GM23248 (cell line): ENCODE measurements around the gene TSPAN5. TPM values are rescaled to one million over a fixed set of nuclear protein-coding genes. Genes with fewer than 3 reads are reported as not detected.
A peak's percentile ranks its signal among the peaks of the same experiment; 100 is the strongest.
"Not testable (repeated sequence)": the region's sequence is repeated elsewhere in the genome, so short reads cannot be mapped to it uniquely, and the experiment has no call there.

Experiments
- DNase-seq: peaks from one replicate; pipeline ENCODE4 v3.0.0-alpha.2; 2015
- H2AFZ ChIP-seq: fragments of 200-600 bp; sonication (generic); 2 replicates; pipeline ENCODE4 v1.6.1; 2016; ENCODE audit warnings: antibody characterized with exemption
- H3F3A ChIP-seq: fragments of 200-600 bp; sonication (generic); 2 replicates; pipeline ENCODE4 v1.6.1; 2016; ENCODE audit warnings: mild to moderate bottlenecking, antibody characterized with exemption, mixed run types; ENCODE audit not compliant: insufficient read depth
- H3K27ac ChIP-seq: fragments of 200-600 bp; sonication (generic); 2 replicates; pipeline ENCODE4 v1.5.1; 2016; ENCODE audit warnings: mild to moderate bottlenecking
- H3K27me3 ChIP-seq: fragments of 200-600 bp; sonication (generic); replicated peaks from 2 replicates; pipeline ENCODE4 v1.6.1; 2016; ENCODE audit warnings: mild to moderate bottlenecking; ENCODE audit not compliant: insufficient read depth
- H3K36me3 ChIP-seq: fragments of 200-600 bp; sonication (generic); 2 replicates; pipeline ENCODE4 v1.6.1; 2016; ENCODE audit warnings: low read depth, mild to moderate bottlenecking
- H3K4me1 ChIP-seq: fragments of 200-600 bp; sonication (generic); 2 replicates; pipeline ENCODE4 v1.6.1; 2016; ENCODE audit warnings: mild to moderate bottlenecking; ENCODE audit not compliant: insufficient read depth
- H3K4me2 ChIP-seq: fragments of 200-600 bp; sonication (generic); one replicate; pipeline ENCODE4 v1.6.1; 2016; ENCODE audit warnings: mild to moderate bottlenecking; ENCODE audit not compliant: unreplicated experiment
- H3K4me3 ChIP-seq: fragments of 200-600 bp; sonication (generic); 2 replicates; pipeline ENCODE4 v1.5.1; 2016; ENCODE audit warnings: mild to moderate bottlenecking
- H3K79me2 ChIP-seq: fragments of 200-600 bp; sonication (generic); 2 replicates; pipeline ENCODE4 v1.6.1; 2016; ENCODE audit warnings: mild to moderate bottlenecking; ENCODE audit not compliant: insufficient read depth
- H3K9ac ChIP-seq: fragments of 200-600 bp; sonication (generic); 2 replicates; pipeline ENCODE4 v1.6.1; 2016; ENCODE audit warnings: mild to moderate bottlenecking
- H3K9me2 ChIP-seq: fragments of 200-600 bp; sonication (generic); 2 replicates; pipeline ENCODE4 v1.6.1; 2016; ENCODE audit warnings: mixed run types, mild to moderate bottlenecking, moderate library complexity; ENCODE audit not compliant: insufficient read depth
- H3K9me3 ChIP-seq: fragments of 200-600 bp; sonication (generic); one replicate; pipeline ENCODE4 v1.6.1; 2017; ENCODE audit warnings: low read depth
- H4K20me1 ChIP-seq: fragments of 200-600 bp; sonication (generic); 2 replicates; pipeline ENCODE4 v1.6.0; 2016; ENCODE audit not compliant: insufficient read depth
- EZH2 ChIP-seq: fragments of 200-600 bp; sonication (generic); IDR thresholded peaks from 2 replicates; pipeline ENCODE4 v1.6.1; 2018; ENCODE audit warnings: antibody characterized with exemption, mild to moderate bottlenecking; ENCODE audit not compliant: insufficient read depth, poor library complexity, severe bottlenecking
- EZH2phosphoT487 ChIP-seq: fragments of 200-600 bp; sonication (generic); IDR thresholded peaks from 2 replicates; pipeline ENCODE4 v1.6.1; 2018; ENCODE audit warnings: antibody characterized with exemption, moderate library complexity, mild to moderate bottlenecking, low read depth; ENCODE audit not compliant: insufficient read depth
- WGBS, 2 experiments: methylation state at CpG; one replicate each; pipeline ENCODE4 v1.1.6; 2015 to 2017; ENCODE audit warnings: low lambda C conversion rate in 2 of 2, low coverage in 1 of 2; ENCODE audit errors: missing lambda C conversion rate in 2 of 2; 5-methylcytosine and 5-hydroxymethylcytosine counted together
- in situ Hi-C: fragments of 300-500 bp; cut with MboI; formaldehyde crosslinking; loops from 2 replicates; pipeline ENCODE4 v1.15.0; 2020
- polyA plus RNA-seq: library from polyadenylated mRNA; unstranded; fragments of >200 nt; fragmentation: Nextera tagmentation; extraction: Ambion mirVana; gene quantifications from 2 replicates; pipeline ENCODE4 v1.2.1, GENCODE V29; 2016
- total RNA-seq: library from RNA; depleted of rRNA; stranded (reverse); fragments of >200 nt; shearing (Covaris generic); gene quantifications from 2 replicates; pipeline ENCODE4 v1.2.3, GENCODE V29; 2014

Gene TSPAN5
- total and polyA plus RNA-seq, 2 experiments from 2014 or later, result 61.9 to 76.6 TPM

DNA sequence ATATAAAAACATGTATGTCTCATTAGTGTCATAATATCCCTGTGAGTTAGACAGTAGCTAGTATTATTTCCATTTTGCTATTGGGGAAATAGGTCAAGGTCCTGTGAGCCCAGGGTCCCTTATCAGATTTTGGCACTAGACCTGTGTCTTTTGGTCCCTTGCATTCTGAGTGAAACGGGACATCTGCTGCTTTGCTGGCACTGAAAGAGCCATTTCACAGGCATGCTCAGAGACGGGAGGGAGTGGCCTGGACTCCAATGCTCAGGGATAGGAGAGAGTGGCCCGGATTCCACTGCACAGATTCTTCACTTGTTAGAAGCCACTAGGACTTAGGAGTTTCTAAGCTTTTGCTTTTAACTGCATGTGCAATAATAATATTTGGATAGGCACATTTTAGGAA, 177.2 kb downstream of the TSPAN5 start:
- peaks cover 92% of the 10 kb centered on the region for H3K79me2 ChIP-seq
- WGBS, 2 experiments, result 77 to 85% methylated on average over 3 of the region's 3 CpGs
- H4K20me1 ChIP-seq, result no peaks in the 10 kb centered on the region
- no peaks in the 10 kb centered on the region for H3K36me3 ChIP-seq
- H3K4me3 ChIP-seq, result no peak overlapping the region
- no peak overlapping the region for H3K9ac ChIP-seq
- in situ Hi-C loops, result no loop called here
- H2AFZ ChIP-seq, result no peak overlapping the region
- H3K4me2 ChIP-seq, result no peak overlapping the region
- H3F3A ChIP-seq, result peaks cover 40% of the 10 kb centered on the region
- no peak overlapping the region for H3K27ac ChIP-seq
- H3K9me3 ChIP-seq, result no peaks in the 10 kb centered on the region
- no peaks in the 10 kb centered on the region for H3K27me3 ChIP-seq
- H3K4me1 ChIP-seq, result peaks cover 52% of the 10 kb centered on the region
- H3K9me2 ChIP-seq, result no peaks in the 10 kb centered on the region
- DNase-seq, result no peak
- TF ChIP-seq EZH2phosphoT487 (no peak), EZH2 (no peak)

DNA sequence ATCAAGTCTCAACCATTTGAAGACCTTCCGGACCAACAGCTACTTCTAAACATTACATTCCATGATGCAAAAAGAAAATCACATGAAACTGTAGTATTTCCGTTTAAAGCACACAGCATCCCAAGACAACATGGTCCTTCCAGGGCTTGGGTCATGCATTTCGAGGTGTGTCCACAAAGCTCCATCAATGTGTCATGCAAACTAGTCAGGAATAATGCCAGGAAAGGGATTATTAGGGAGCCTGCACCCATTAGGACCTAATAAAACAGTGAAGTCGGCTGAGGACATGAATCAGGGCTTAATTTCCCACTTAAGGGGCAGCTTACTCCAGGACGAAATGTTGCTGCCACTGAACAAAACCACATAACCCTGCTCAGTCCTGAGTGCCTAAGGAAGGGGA, 177.9 kb downstream of the TSPAN5 start:
- H3F3A ChIP-seq, result peaks cover 40% of the 10 kb centered on the region
- TF ChIP-seq EZH2 (no peak), EZH2phosphoT487 (no peak)
- in situ Hi-C loops, result no loop called here
- H3K9me2 ChIP-seq, result no peaks in the 10 kb centered on the region
- no peak for DNase-seq
- H3K9me3 ChIP-seq, result no peaks in the 10 kb centered on the region
- H3K4me2 ChIP-seq, result no peak overlapping the region
- H2AFZ ChIP-seq, result no peak overlapping the region
- H3K9ac ChIP-seq, result no peak overlapping the region
- peaks cover 52% of the 10 kb centered on the region for H3K4me1 ChIP-seq
- H3K4me3 ChIP-seq, result no peak overlapping the region
- peaks cover 88% of the 10 kb centered on the region for H3K79me2 ChIP-seq
- H3K27me3 ChIP-seq, result no peaks in the 10 kb centered on the region
- 96 to 99% methylated on average over 5 of the region's 5 CpGs for WGBS, 2 experiments
- no peaks in the 10 kb centered on the region for H3K36me3 ChIP-seq
- no peak overlapping the region for H3K27ac ChIP-seq
- no peaks in the 10 kb centered on the region for H4K20me1 ChIP-seq

DNA sequence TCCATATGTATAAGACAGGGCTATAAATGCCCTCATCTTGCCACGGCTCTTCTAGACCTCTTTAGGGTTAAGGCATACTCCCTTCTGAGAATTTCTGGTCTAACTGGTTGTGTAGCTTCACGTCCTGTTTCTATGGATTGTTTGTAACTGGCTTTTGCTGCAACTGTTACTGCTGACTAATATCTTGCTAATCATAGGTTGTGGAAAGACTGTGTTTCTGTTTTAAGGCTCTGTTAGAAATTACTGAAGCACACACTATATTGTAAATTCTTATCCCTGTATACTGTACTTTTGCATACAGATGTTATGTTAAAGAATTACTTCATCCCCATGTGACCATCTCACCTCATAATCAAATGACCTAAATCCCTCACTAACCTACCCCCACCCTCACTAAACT, 178.8 kb downstream of the TSPAN5 start:
- Histone ChIP-seq H3K4me2 (peak overlapping the region; percentile 4), H3F3A (peaks cover 48% of the 10 kb centered on the region), H3K27ac (peak overlapping the region; percentile 58), H3K79me2 (peaks cover 80% of the 10 kb centered on the region), H3K4me1 (peaks cover 57% of the 10 kb centered on the region)
- H3K9me2 ChIP-seq, H2AFZ ChIP-seq, in situ Hi-C loops, H3K9ac ChIP-seq, H4K20me1 ChIP-seq, H3K36me3 ChIP-seq, H3K9me3 ChIP-seq, H3K27me3 ChIP-seq, H3K4me3 ChIP-seq: not testable (repeated sequence)
- DNase-seq, result peak; percentile 48
- 47 to 48% methylated on average over 2 of the region's 2 CpGs for WGBS, 2 experiments

DNA sequence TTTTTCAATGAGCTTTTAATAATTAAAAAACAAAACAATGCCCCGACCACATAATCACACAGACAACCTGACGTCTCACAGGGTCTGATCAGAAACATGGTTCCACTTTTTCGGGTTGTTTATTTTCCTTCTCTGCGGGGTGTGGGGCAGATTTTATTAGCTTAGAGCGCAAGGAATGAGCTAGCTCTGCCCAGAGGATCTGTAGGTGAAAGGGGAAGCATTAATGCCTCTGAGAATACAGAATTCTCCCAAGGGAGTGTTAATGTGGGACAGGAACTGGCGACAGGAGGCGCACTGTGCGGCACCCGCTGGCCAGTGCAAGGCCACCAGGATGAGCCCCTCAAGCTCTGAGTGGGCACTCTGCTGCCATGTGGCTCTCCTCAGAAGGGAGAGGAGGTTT, 181.5 kb downstream of the TSPAN5 start:
- Histone ChIP-seq H3K9me2 (no peaks in the 10 kb centered on the region), H3F3A (peaks cover 40% of the 10 kb centered on the region), H3K36me3 (peaks cover 9% of the 10 kb centered on the region; the same call in 1 of the 2 replicates), H3K27me3 (no peaks in the 10 kb centered on the region), H3K4me1 (peaks cover 42% of the 10 kb centered on the region), H3K79me2 (peaks cover 59% of the 10 kb centered on the region), H3K9ac (no peak overlapping the region), H3K4me2 (no peak overlapping the region), H4K20me1 (no peaks in the 10 kb centered on the region), H2AFZ (no peak overlapping the region), H3K9me3 (no peaks in the 10 kb centered on the region), H3K4me3 (no peak overlapping the region), H3K27ac (no peak overlapping the region)
- WGBS, 2 experiments, result 96 to 97% methylated on average over 9 of the region's 9 CpGs
- TF ChIP-seq EZH2phosphoT487 (no peak), EZH2 (no peak)
- in situ Hi-C loops, result no loop called here
- DNase-seq, result no peak

DNA sequence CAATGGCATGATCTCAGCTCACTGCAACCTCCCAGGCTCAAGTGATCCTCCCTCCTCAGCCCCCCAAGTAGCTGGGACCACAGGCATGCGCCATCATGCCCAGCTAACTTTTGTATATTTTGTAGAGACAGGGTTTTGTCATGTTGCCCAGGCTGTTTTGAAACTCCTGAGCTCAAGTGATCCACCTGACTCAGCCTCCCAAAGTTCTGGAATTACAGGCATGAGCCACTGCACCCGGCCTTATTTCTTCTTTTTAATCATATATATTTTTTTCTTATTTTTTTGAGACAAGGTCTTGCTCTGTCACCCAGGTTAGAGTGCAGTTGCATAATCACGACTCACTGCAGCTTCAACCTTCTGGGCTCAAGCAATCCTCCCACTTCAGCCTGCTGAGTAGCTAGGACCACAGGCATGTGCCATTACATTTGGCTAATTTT, 184.0 kb downstream of the TSPAN5 start:
- Histone ChIP-seq H3K36me3 (peaks cover 12% of the 10 kb centered on the region; the same call in 1 of the 2 replicates), H4K20me1 (no peaks in the 10 kb centered on the region), H3K27ac (peak overlapping the region; percentile 81), H3K4me3 (no peak overlapping the region), H3K9ac (peak overlapping the region; percentile 43; the same call in 1 of the 2 replicates), H3K4me1 (peaks cover 26% of the 10 kb centered on the region), H3F3A (peaks cover 31% of the 10 kb centered on the region), H3K4me2 (peak overlapping the region; percentile 9), H2AFZ (no peak overlapping the region), H3K9me3 (no peaks in the 10 kb centered on the region), H3K79me2 (peaks cover 48% of the 10 kb centered on the region), H3K27me3 (no peaks in the 10 kb centered on the region), H3K9me2 (no peaks in the 10 kb centered on the region)
- 52 to 54% methylated on average over 3 of the region's 3 CpGs for WGBS, 2 experiments
- DNase-seq, result peak; percentile 82
- in situ Hi-C loops, result loop anchor here (25.0 kb wide), 2 partner anchors 188 to 938 kb away; partner anchors contain the start of gene TSPAN5
- TF ChIP-seq EZH2, result no peak
- TF ChIP-seq EZH2phosphoT487, result no peak
